Thyroid gland (tissue), 4 donors: Measurements from ENCODE around the gene NIP7.
A peak's percentile ranks its signal among the peaks of the same experiment; 100 is the strongest.

Source experiments
- CTCF ChIP-seq, 6 experiments: fragments of 200-600 bp in 3 of 6; fragments of 450-650 bp in 3 of 6; sonication (generic) in 3 of 6; IDR thresholded peaks; one replicate each; pipeline ENCODE4 v1.5.1; 2016 to 2019; ENCODE audit warnings: antibody characterized with exemption in 6 of 6, mild to moderate bottlenecking in 2 of 6, inconsistent platforms in 1 of 6, moderate library complexity in 1 of 6
- POLR2A ChIP-seq, 2 donors: fragments of 450-650 bp; IDR thresholded peaks; one replicate each; pipeline ENCODE4 v1.6.1; 2017; ENCODE audit warnings: antibody characterized with exemption in 2 of 2, mild to moderate bottlenecking in 2 of 2, moderate library complexity in 1 of 2

- TF ChIP-seq CTCF (IDR thresholded peaks at IDR 0.05) (peak; percentile 80 to 95 (median 88)), POLR2A (IDR thresholded peaks at IDR 0.05) (peak; percentile 15 to 76)
Measured at GRCh38 chr16:69339289-69340094, at the start of gene NIP7, which contains the start of gene COG8.
